HG02798 (cell line): ENCODE measurements around the gene PHF2.

ENCODE experiments used
- ATAC-seq: cut with Tn5 transposase; IDR thresholded peaks from one replicate; pipeline ENCODE4 v1.9.1; 2021; ENCODE audit warnings: mild to moderate bottlenecking; ENCODE audit not compliant: unreplicated experiment, poor library complexity

Gene PHF2

DNA sequence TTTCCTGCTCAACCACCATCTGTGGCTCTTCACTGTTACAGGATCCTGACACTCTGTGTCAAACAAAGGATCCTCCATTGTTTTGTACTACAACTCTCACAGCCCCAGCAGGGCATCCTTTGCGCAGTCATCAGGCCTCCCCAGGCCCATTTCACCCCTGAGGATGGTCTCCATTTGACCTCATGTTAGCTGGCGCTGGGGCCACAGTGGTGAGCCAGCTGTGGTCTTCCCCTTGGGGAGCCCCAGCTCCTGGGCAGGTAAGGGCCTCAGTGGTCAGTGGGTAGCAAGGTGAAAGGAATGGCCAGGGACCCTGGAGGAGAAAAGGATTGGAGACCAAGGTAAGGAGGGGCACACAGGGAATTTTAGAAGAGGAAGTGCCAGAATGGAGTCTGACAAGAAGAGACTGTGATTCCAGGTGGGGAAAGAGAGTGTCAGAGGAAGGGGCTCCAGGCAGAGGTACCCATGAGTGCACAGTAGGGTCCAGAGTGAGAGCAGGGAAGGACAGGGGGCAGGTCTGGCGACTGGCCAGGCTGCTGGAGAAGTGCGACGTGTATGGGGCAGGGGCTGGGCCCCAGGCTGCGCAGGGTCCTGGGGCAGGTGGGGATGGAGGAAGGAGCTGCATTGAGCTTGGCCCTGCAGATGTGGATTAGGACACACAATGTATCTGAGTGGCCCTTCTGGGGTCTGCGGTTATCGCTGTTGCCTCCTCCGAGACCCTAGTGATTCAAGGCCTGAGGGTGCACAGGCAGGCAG is 109.9 kb downstream of the PHF2 start:
- no peak for ATAC-seq

DNA sequence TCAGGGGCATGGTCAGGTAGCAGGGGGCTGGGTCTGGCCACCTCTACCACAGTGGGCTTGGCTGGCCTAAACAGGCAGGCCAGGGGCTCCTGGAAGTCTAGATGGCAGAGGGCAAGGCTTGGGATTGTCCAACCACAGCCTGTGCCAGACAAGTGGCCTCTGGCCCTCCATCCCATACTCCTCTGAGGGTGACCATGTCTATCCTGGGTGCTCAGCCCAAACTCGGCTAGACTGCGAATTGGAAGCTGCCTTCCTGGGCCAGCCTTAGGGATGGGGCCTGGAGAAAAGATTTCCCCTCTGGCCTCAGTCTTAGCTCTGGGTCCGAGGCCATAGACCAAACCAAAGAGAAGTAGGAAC is 110.5 kb downstream of the PHF2 start:
- no peak for ATAC-seq

DNA sequence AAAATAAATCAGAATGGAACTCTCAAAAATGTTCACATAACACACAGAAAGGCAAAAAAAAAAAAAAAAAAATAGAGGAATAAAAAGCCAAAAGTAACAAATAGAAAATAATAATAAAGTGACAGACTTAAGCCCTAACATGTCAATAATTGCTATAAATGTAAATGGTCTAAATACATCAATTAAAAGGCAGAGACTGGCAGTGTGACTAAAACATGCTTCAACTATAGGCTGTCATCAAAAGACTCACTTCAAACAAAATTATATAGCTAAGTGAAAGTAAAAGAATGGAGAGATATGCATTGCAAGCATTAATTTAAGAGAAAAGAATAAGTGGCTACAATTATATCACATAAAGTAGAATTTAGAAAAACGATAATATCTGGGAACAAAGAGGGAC is 114.2 kb downstream of the PHF2 start:
- ATAC-seq, result no peak

DNA sequence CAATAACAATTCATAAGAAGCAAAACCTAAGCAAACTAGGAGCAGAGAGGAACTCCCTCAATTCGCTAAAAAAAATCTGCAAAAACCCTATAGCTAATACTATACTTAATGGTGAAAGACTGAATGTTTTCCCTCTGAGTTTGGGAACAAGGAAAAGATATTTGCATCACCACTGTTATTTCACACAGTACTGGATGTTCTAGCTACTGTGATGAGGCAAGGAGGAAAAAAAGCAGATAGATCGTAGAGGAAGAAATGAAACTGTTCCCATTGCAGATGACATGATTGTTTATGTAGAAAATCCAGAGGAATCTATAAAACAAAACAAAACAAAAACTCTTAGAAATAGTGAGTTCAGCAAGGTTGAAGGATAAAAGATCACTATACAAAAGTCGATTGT is 116.7 kb downstream of the PHF2 start:
- ATAC-seq, result no peak

DNA sequence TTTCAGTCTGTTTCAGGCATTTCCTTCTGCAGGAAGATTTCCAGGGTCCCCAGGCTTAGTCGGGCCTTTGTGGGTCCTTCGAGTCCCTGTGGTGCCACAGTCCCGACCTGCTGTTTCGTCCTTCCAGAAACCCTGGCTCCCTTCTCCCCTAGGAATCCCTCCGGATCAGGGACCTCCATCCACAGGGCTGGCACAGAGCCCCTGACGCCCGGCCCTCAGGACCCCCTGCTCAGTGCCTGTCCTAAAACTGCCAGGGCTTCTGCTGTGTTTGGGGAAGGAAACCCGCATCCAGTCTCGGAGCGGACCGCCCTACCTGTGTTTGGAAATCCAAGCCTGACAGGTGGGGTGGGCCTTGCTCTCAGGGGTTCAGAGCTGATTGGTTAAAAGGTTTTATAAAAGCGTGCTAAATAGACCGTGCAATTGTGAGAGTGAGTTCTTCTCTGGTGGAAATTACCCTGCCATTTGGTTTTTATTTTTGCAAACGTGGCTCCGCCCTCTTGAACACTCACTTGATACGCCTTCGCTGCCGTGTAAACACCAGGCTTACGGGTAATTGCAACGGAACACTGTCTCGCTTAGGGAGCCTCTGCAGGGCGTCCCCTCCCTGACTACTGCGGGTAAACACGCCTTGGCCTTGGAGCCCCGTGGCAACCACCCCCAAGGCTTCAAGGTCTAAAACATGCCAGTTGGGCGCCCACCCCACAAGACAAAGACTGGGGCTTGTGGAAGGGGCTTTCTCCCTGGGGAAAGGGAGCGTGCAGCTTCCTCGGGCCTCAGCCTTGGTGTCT is 121.2 kb downstream of the PHF2 start:
- ATAC-seq, result no peak

DNA sequence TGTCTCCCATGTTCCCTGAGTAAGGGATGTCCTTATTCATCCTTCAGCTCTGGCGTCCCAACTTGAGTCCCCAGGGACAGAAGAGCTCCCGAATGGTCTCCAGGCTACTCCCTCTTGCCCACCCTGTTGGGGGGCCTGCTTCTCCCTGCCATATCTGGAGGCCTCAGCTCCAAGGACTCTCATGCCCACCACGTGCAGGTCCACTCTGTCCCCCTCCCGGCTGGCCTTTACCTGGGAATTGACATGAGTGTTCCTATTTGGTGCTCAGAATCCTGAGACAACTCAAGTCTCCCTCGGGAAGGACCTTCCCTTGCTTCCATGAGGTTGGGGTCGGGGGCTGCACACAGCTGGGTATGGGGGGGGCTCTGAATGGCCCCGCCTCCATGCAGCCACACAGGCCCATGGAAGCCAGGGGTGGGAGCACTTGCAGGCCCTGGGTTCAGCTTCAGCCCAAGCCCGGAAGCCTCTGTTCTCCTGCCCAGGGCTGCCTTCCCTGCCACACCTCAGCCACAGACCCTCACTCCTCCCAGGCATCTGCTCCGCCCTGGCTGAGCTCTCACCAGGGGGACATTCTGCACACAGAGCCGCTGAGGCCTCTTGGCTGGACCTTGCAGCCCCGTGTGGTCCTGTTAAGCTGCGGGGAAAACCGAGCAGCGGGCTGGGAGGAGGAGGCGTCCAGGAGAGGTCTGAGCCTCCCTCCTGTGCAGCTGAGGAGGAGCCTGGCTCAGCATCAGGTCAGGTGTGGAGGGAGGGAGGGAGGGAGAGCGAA is 121.9 kb downstream of the PHF2 start:
- ATAC-seq, result no peak

DNA sequence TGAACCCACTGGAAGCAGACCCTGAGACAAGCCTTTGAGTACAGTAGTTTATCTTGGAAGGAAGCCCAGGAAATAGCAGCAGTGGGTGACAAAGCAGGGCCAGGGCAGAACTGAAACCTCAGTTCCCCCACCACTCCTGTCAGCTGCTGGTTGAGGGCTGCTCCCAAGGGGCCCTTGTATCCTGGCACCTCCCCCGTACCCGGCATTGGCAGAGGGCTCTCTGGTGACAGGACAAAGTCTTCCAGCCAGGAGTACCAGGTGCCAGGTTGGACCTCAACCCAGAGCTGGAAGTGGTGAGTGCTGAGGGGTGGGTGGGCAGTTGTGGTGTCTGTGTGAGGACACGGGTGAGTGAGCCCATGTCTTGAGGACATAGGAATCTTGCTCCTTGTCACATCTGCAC is 123.3 kb downstream of the PHF2 start:
- ATAC-seq, result no peak

DNA sequence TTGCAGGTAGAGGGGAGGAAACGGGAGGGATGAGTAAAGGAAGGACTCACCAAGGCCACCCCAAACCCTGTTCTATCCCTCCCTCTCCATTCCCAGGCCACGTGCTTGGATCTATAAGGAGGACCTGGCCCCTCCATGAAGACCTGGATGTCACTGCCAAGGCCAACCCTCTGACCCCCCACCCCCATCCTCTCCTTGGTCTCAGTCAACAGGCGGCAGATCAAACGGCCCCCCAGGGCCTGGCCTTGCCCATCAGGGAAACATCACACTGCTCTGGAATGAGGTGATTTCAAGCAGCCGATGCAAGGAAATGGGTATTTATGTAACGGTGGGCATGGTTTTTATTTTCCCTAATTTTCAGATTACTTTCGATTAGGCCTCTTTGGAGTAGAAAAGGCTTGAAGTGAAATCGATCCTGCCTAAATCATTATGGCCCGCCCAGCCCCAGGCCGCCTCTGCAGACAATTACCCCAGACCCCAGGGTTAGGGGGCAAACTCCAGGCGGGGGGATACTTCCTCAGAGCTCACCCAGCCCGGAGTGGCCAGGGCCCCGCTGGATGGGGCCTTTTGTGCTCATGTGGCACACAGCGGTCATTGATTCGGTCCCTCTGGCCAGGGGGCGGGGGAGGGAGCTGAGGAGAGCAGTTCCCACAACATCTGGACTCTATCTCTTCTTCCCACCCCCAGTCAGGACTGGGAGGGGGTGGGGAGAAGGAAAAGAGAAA is 125.3 kb downstream of the PHF2 start:
- ATAC-seq, result no peak

DNA sequence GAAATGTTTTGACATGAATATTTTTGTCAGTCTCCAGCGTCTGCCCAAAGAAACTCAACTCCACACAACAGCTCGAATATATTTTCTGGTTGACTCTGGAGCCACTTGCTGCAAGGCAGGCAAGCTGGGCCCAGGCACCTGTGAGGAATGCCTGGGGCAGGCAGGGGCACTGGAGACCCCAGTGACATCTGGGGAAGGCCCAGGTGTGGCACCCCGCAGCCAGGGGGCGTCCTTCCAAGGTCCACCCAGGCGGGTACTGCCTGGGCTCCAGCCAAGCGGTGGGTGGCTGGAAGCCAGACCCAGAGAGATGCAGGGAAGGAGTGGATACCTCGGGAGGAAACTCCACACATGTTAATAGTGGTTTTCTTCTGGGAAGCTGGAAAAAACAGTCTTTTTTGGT is 125.9 kb downstream of the PHF2 start:
- no peak for ATAC-seq

DNA sequence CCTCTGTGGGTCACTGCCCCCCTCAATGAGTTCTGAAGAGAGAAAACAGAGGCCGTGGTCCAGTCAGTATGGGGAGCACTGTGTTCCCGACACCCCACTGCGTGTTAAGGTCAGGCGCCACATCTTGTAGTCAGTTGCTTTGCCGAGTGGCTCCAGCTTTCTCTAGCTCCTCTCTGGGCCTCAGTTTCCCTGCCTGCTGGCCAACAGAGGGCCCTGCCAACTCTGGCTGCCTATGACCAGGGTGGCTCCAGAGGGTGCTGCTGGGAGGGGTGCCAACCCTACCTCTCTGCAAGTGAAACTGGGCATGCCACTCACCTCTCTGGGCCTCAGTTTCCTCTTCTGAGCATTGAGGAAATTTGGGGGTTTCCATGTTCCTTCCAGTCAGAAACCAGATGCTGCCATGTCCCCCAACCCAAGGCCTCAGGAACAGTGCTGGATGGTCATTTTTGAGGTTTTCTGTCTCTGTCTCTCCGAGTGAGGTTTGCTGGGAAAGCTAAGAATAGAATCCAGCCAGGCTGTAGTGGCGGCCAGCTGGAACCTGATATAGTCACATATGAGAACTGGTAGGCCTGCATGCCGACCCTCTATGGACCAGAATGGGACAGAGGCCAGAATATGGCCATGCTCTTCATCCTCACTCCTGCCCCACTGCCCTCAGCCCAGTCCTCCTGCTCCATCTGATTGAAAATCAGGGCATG is 132.1 kb downstream of the PHF2 start:
- ATAC-seq, result no peak

DNA sequence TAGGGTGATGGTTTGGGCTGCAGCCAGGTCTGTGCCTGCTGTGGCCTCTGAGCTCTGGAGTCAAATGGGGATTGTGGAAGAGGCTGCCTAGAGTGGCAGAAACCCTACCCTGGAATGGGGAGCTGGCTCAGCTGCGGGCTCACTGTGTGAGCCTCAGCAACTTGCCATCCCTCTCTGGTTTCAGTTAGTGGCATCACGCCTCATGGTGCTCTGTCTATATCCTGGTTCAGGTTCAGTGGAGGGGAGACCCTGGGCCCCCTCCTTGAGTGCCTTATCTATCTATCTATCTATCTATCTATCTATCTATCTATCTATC is 132.6 kb downstream of the PHF2 start:
- ATAC-seq, result no peak

DNA sequence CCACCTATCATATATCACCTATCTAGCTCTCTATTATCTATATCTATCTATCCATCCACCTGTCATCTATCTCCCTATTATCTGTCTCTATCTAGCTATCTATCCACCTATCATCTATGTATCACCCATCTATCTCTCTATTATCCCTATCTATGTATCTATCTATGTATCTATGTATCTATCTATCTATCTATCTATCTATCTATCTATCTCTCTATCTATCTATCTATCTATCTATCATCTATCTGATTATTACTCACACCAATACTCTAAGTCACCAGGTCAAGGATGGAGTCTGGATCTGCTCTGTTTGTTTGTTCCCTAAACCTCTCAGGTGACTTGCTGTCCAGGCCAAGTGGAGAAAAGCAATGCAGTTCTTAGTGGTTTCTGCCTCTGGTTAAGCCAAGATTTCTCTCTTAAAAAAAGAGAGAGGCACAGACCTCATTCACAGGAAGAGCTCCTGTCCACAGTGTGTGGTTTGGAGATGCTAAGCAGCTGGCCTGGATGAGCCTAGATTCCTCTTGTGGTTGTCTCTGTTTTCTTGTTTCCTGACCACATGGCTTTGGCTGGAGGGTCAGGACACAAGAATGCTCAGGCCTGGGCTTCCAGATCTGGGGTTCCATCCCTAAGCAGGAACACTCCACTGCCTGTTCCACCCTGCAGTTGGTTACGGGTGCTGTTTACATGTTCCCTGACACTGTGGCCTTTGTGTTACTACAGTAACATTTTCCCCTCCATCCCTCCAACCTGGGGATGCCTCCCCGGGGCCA is 133.4 kb downstream of the PHF2 start:
- ATAC-seq, result no peak

DNA sequence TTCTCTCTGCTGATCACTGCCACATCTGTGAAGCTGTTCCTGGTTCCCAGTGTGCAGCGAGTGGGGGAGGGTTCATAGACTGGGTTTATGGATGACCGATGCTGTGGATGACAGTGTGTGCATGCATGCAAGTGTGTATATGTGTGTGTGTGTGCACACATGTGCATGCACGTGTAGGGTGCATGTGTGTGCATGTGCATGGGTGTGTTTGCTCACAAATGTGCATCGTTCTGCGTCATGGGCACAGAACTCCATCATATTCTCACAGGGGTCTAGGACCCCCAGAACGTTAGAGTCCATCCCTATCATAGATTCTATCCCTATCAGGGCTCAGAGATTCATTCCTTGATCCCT is 134.0 kb downstream of the PHF2 start:
- ATAC-seq, result no peak

DNA sequence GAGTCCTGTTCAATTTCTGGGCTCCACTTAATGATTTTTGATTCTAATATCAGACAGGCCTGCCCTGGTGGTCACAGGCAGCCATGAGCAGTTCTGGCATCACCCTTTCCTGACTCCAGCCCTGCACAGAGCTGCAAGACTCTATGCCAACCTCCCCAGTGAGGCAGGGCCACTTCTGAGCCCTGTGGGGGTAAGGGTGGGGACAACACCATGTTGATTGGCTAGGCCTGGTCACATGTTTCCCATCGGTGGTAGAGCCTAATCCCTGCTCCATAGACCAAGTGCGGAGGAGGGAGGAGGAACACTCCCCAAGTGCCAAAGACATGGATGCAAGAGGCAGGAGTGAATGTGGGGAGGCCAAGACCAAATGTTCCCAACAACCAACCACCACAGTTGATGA is 134.6 kb downstream of the PHF2 start:
- ATAC-seq, result no peak

DNA sequence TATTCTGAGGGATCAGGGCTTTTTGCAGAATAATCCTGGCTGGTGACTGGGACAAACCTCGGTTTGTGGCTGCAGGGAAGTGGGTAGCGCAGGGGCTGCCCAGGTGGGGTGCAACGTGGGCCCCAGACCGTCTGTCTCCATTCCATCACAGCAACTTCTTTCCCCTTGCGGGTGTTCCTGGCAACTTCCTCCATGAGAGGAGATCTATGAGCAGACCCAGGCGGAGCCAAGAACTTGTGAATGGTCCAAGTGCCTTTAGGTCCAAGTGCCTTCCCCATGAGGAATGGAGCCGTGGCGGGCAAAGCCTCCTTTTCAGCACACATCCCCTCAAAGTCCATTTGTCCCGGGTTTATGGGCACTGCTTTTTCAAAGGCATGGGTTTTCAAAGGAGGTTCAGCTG is 136.5 kb downstream of the PHF2 start:
- ATAC-seq, result no peak

DNA sequence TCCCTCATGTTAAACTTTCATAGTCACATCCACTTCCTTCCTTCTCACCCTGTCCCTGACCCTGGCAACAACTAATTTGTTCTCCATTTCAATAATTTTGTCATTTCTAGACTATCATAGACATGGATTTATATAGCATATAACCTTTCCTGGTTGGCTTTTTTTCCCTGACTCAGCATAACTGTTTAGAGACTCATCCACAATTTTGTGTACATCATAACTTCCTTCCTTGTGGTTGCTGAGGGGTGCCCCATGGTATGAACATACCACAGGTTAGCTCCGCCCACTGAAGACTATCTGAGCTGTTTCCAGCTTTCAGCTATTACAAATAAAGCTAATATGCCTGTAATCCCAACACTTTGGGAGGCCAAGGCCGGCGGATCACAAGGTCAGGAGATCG is 137.3 kb downstream of the PHF2 start:
- ATAC-seq, result no peak

DNA sequence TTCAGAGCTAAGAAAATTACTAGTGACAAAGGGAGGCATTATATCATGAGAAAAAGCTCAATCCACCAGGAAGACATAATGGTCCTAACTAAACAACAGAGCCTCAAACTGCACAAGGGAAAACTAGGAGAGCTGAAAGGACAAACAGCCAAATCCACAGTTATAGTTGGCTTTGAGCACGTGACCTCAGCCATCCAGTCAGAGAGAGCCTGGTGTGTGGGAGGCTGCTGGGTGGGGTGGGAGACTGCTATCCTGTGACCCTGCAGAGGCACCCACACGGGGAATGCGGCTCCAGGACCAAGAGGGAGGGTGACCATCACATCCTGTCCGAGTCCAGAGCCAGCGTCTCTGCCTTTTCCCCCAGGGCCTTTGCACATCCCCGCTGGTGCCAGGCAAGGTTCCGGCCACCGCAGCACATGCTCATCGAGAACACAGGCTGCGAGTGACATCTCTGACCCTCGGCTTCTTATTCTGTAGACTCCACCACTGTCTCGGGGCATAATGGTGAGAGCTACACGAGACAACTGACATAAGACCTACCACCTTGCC is 145.1 kb downstream of the PHF2 start:
- no peak for ATAC-seq

DNA sequence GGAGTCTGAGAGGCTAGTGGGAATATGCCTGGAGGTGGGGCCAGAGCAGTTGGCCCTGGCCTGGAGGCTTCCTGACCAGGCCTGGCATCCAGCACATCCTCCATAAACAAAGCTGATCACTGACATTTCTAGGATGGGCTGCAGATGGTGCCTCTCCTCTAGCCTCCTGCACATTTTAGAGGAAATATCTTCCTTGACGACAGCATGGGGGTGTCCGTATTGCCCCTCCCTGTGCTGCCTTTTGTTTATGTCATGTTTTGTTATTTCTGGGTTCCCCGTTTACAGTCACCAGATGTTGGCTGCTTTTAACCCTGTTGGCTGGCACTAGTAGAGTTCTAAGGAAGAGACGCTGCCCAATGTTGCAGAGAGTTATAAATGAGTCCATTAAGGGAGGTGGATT is 148.5 kb downstream of the PHF2 start:
- no peak for ATAC-seq

DNA sequence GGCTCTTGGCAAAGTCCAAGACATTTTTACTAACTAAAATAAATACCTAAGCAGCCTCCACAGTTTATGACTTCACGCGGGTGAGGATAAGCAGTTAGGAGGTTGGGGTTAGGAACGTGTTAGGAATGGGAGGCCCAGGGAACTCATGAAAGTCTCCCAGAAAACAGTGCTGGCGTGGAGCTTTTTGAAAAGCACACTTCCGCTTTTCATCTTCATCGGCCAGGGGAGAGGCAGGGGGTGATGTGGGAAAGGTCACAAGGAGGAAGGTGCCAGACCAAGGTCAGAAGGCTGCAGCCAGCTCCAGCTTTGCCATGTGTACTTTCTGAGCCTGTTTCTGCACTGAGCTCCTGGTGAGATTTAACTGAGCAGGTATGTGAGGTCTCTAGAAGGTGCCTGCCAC is 149.0 kb downstream of the PHF2 start:
- no peak for ATAC-seq
